K562 (cell line): ENCODE data around the gene TBX6.

ENCODE experiments used
- ATF7 ChIP-seq: fragments of 450-650 bp; IDR thresholded peaks from 2 replicates; pipeline ENCODE4 v1.7.1; 2014; ENCODE audit warnings: mild to moderate bottlenecking, moderate library complexity
- CEBPB ChIP-seq: fragments of 450-650 bp; IDR thresholded peaks from 2 replicates; pipeline ENCODE4 v1.6.1; 2016; ENCODE audit warnings: missing genetic modification characterization, missing compliant biosample characterization
- CREB1 ChIP-seq, 2 experiments: sonication (generic) in 1 of 2; formaldehyde crosslinking in 1 of 2; IDR thresholded peaks; 2 replicates each; pipeline versions ENCODE4 v1.6.1 to v1.8.0; 2012 to 2022; ENCODE audit warnings: inconsistent platforms in 1 of 2, mild to moderate bottlenecking in 1 of 2, missing genetic modification reagents in 1 of 2, moderate library complexity in 1 of 2
- GABPA ChIP-seq: fragments of 200-800 bp; sonication (Bioruptor generic); conservative IDR thresholded peaks from 2 replicates; pipeline ENCODE4 v1.6.1; 2016; ENCODE audit warnings: low read depth, missing genetic modification characterization, missing compliant biosample characterization
- POLR2AphosphoS5 ChIP-seq: IDR thresholded peaks from 2 replicates; pipeline ENCODE4 v1.6.1; 2011; ENCODE audit warnings: mild to moderate bottlenecking, low read depth, low read length, moderate library complexity; ENCODE audit not compliant: control insufficient read depth, insufficient read depth
- RERE ChIP-seq: sonication (generic); formaldehyde crosslinking; IDR thresholded peaks from 2 replicates; pipeline ENCODE4 v1.8.0; 2023; ENCODE audit warnings: missing genetic modification reagents, mild to moderate bottlenecking, borderline replicate concordance
- TRIM28 ChIP-seq: fragments of 450-650 bp; IDR thresholded peaks from 2 replicates; pipeline ENCODE4 v1.6.1; 2017
- TF ChIP-seq, protein P1 (sequence below): sonication (generic); formaldehyde crosslinking; IDR thresholded peaks from 2 replicates; pipeline ENCODE4 v1.8.1; 2022; ENCODE audit warnings: missing genetic modification reagents
- TF ChIP-seq, protein P2 (sequence below), 3 experiments: IDR thresholded peaks in 2 of 3; conservative IDR thresholded peaks in 1 of 3; 2 replicates each; pipeline ENCODE4 v1.5.1; 2011 to 2012; ENCODE audit warnings: low read length in 3 of 3, mild to moderate bottlenecking in 3 of 3, control low read depth in 2 of 3, improper control_type of control experiment in 1 of 3, inconsistent platforms in 1 of 3, low read depth in 1 of 3, mixed read lengths in 1 of 3, moderate library complexity in 1 of 3; ENCODE audit not compliant: insufficient read depth in 2 of 3

- TF ChIP-seq ATF7 (no peak), POLR2AphosphoS5 (0 out of 2 replicates have a peak, but pooled peaks have one; percentile 3), CREB1 (IDR thresholded peaks at IDR 0.05) (no peak), CREB1 (CRISPR knock-in tag; IDR thresholded peaks at IDR 0.05) (no peak), CEBPB (tag) (no peak), TRIM28 (no peak), GABPA (tag) (no peak), RERE (CRISPR knock-in tag) (no peak)
- TF ChIP-seq, protein P1, sequence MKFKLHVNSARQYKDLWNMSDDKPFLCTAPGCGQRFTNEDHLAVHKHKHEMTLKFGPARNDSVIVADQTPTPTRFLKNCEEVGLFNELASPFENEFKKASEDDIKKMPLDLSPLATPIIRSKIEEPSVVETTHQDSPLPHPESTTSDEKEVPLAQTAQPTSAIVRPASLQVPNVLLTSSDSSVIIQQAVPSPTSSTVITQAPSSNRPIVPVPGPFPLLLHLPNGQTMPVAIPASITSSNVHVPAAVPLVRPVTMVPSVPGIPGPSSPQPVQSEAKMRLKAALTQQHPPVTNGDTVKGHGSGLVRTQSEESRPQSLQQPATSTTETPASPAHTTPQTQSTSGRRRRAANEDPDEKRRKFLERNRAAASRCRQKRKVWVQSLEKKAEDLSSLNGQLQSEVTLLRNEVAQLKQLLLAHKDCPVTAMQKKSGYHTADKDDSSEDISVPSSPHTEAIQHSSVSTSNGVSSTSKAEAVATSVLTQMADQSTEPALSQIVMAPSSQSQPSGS (CRISPR knock-in tag), result no peak
- TF ChIP-seq, protein P2, sequence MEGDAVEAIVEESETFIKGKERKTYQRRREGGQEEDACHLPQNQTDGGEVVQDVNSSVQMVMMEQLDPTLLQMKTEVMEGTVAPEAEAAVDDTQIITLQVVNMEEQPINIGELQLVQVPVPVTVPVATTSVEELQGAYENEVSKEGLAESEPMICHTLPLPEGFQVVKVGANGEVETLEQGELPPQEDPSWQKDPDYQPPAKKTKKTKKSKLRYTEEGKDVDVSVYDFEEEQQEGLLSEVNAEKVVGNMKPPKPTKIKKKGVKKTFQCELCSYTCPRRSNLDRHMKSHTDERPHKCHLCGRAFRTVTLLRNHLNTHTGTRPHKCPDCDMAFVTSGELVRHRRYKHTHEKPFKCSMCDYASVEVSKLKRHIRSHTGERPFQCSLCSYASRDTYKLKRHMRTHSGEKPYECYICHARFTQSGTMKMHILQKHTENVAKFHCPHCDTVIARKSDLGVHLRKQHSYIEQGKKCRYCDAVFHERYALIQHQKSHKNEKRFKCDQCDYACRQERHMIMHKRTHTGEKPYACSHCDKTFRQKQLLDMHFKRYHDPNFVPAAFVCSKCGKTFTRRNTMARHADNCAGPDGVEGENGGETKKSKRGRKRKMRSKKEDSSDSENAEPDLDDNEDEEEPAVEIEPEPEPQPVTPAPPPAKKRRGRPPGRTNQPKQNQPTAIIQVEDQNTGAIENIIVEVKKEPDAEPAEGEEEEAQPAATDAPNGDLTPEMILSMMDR (IDR thresholded peaks at IDR 0.05 in 2 of 3, conservative IDR thresholded peaks at IDR 0.05 in 1 of 3; ENCODE audit: insufficient read depth in 2 of 3, low read depth in 1 of 3, low read length in 3 of 3), result 0 out of 6 replicates have a peak, but pooled peaks of 1 of the 3 experiments have one; percentile 5
Observed at GRCh38 chr16:30085247-30085646, 6.5 kb downstream of the TBX6 start.
